Measurements from ENCODE around the gene LYPD6B.

The LYPD6B gene

DNA sequence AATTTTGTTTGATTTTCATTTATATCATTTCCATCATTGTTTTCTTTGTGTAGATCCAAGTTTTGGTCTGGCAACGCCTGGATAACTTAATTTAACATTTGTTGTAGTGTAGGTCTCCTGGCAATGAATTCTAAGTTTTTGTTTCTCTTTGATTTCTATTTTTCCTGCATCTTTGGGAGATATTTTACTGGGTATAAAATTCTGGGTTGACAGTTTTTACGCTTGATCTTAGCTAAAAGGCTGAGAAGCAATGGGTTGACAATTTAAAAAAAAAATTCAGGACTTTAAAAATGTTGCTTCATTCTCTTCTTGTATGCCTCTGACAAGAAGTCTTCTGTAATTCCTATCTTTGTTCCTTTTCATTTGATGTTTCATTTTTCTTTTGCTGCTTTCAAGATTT lies 8.6 kb downstream of the LYPD6B start:
- no peak for DNase-seq

DNA sequence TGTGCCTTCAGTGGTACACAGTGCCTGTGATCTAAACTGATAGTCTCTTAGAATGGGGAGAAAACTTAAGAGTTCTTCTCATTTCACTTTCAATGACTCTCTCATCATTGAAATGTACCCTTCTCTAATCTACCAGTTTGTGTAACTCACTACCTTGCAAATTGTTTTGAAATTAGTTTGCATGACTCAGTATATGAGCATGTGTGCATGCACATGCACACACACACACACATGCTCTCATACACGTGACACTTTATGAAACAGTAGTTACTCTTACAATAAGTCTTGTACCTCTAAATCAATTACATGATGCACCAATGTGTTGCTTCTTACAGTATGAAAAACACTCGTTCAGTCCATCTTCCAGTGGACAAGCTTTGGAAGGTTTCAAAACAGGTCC lies 10.6 kb downstream of the LYPD6B start:
- DNase-seq, result no peak

DNA sequence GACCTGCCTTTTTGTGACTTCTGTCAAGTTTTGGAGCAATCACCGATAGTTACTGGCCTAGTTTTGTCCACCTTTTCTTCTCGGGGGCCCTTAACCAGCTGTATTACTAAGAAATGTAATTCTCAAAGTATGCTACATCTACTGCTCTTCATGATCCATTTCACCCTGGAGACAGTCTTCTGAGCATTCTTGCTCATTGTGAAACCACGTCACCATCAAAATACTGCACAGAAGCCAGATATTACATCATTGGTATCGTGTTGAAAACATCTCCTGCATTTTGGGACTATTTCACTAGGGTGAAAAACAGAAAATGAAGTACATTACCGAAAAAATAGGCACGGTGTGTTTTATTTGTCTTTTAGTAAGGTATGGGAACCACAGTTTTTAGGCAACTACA lies 11.7 kb downstream of the LYPD6B start:
- no peak for DNase-seq

DNA sequence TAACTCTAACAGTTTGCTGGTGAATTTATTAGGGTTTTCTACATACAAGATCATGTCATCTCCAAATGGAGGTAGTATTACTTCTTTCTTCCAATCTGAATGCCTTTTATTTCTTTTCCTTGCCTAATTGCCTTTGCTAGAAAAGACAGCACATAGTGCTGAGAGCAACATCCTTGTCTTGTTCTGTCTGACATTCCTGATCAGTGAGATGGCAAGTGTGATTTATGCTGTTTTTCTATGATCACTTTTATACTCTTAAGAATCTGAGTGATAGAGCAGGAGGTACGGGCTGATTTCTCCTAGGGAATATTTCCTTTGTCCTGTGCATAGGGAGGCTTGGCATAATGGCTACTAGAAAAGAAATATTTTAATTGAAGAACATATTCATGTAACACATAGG lies 17.3 kb downstream of the LYPD6B start:
- DNase-seq, result no peak

DNA sequence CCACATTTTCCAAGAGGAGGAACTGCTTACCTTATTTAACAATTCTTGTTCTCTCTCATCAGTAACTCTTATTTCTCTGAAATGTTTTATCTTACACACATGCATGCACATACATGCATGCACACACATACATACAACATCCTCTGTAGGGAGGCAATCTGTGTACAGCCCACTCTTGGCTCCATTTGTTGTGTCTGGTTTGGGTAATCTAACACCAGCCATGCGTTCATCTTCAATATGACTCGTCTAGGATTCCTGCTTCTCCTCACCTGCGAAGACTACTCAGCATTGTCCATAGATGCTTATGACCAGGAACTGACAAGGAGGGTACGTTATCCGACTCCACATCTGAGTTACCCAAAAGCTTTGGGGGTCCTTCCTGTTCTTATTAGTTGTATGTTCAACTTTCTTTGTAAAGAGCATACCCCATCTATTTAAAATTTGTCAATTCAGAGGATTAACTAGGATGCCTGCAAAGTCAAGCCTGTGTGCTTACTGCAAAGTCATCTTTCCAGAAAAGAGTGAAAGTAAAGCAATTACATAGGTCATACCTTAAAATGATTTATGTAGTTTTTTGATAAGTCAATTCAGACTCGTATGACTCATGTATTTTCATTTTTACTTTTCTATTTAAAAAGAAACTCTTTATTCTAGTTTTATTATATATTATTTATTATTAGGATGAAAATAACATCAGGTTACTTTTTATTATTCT lies 18.2 kb downstream of the LYPD6B start:
- DNase-seq, result no peak

DNA sequence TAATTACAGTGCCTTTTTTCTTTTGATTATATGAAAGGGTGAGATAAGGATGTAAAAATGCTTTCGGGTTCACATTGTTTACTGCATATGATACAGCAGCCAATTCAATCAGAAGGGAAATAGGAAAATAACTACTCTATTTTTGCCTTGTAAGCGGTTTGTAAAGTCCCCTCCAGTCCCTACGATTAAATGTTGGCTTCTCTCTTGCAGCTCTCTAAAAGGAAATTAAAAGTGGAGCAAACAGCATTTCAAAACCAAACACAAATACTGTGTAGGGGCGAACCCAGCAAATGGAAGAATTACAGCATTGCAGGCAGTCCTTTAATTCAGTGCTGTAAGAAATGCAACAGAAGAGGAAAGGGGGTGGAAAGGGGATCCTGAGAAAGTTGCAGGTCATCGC lies 18.9 kb downstream of the LYPD6B start:
- no peak for DNase-seq

DNA sequence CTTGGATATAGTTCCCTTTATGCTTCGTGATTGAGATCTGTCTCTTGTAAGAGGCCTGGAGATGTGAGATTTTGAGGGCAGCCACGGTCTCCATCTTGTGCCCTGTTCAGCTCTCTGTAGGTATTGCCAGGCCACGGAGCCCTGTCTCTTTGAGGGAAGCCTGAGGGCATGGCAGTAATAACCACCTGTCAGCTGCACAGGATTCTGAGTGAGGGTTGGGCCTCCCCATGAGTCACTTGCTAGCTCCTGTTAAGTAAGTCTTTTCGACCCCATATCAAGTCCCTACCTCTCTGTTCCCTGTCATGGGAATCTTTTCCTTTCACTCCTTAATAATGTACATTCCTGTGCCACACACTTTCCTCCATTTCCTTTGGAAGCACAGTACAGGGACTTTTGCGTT lies 20.4 kb downstream of the LYPD6B start:
- DNase-seq, result no peak

DNA sequence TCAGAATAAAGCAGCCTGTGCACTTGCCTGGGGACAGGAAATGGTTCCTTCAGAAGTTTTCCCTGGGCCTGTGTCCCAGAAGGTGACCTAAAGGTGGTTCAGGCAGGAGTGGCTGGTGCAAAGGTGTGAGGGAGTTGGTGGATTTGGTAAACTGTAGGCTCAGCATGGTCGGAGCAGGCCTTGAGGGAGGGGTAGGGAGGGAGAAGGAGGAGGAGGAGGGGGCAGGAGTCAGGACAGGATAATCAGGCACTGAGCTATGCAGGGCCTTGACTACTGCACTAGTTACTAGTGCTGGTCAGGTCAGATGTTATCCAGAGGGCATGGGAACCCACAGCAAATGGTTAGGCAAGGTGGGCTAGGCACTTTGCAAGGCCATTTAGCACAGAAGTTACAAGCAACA lies 21.3 kb downstream of the LYPD6B start:
- no peak for DNase-seq

DNA sequence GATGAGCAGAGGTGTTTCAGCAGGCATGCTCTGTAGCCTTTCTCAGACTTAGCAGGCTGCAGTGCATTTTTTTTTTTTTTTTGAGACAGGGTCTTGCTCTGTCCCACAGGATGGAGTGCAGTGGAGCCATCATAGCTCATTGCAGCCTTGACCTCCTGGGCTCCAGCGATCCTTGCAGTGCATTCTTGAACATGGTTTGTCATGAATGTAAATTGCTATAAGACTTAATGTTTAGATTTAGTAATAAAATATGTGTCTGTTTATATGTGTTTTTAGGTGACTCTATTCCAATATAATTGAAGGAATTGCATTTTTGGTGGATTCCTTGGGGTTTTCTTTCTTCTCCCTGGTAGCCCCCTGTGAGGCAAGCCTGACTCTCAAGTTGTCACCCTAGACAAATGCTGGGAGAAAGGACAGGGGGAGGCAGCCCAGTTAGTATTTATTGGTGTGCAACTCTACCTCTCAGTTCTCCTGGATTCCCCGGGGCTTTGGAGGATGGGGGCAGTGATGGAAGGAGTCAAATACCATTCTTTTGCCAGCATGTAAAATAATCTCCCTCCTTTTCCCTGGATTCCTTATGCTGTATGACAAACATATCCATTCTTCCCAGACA lies 22.7 kb downstream of the LYPD6B start:
- no peak for DNase-seq

DNA sequence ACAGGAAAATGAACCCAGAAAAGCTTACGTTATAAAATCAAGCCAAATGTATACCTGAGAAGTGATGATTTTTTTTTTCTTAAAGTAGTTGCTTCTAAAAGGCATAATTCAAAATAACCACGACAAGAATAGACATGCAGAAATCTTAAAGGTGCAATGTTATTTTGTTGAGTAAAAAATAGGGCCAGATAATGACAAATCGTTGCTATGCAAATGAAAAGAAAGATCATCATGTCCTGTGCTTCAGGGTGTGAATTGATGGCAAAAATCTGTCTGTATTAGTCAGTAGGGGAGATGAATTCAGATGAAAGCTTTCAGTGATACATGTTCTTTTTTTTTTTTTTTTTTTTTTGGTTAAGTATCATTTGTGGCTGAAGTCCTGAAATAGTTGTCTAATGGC lies 24.0 kb downstream of the LYPD6B start:
- DNase-seq, result no peak

DNA sequence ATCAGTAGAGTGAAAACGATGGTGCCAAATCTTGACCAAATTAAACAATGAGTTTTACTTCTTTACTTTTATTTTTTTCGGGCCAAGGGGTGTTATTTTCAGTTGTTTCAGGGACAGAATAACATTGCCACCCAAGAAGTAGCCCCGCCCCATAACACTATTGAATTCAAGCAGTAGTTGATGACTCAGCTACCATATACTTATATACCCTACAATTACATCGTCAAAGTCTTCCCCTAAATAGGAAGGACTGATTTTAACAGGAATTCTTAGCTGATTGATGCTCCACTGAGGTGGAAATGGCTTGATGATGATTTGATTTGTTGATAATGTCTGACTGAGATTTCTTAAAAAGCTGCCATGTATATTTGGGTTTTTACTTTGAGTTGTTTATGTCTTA lies 24.7 kb downstream of the LYPD6B start:
- no peak for DNase-seq

DNA sequence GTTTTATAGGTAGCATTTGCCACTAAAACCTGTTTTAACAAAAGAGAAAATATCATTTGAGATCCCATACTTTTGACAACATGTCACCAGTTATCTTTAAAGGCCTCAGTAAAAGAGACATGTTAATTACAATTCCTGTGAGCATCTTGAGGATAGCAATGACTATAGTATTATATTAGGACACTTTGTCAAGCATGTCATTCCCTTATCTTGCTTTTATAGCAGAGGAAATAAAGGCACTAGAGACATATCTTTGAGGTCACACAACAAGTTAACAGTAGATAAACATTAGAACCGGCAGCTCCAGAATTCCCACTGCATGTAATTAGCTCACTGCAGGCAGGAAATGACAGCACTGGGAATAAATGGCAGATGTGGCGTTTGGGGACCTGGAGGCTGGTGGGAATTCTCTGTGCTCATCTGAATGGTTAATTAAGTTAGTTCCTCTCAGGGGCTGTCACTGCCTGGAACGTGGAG lies 25.9 kb downstream of the LYPD6B start:
- DNase-seq, result no peak

DNA sequence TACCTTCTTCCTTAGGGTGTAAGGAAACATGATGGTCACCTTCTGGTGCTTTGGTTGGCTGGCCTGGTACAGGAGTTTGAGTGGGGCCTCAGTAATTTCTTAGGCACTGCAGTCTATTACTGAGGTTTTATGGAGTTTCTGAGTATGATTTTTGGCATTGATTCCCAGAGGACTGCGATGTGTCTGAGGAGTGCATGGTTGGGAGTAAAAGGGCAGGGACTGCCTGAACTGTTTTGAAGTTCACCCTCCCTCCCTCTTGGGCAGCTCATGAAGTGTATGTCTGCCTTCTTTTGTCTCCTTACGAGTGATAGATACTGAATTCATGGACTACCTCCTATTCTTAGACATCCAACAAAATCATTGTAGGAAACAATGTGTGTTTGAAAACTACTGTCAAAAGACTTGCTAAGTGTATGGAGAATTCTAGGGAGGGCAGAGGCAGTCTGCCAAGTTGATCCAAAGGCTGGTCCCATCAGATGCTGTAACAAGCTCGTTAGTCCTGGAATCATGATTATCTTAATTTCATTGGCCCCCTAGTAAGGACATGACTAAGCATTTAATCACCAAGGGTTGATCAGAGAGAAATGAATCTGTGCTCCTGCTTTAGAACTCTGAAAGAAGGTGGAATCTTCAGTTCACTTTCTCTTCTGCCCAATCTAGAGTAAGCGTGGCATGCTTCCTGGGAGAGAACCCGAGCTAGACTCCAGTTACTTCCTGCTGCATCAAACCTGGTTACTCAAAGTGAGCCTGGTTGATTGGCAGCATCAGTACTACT lies 26.5 kb downstream of the LYPD6B start:
- no peak for DNase-seq

DNA sequence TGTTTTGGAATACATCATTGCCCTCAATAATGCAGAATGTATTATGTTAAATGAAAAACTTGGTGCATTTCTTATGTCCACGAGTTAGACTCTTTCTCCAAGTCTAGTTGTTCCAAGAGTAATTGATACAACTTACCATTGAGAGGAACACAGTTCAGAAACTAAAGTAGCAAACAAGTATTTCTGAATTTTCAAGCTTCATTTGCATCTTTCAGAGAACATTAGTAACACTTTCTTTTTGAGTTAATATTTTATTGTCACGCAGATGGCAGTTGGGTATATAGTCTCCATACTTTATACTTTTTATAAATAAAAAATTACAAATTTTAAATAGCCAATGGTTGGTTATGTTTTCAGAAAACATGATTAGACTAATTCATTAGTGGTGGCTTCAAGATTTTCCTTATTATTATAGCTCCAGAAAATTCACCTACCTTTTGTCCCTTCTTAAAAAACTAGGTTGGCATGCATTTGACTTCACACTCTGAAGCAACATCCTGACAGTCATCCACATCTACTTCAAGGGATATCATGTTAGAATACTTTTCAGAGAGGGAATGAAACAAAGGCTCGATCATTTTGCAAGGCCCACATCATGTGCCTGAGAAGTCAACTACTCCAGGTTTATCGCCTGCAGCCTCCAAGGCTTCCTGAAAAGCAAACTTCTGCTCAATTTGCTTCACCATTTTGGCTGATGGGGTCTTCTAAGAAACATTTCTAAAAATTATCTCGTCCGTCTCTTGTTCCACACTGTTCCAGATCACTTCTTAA lies 29.9 kb downstream of the LYPD6B start:
- no peak for DNase-seq

DNA sequence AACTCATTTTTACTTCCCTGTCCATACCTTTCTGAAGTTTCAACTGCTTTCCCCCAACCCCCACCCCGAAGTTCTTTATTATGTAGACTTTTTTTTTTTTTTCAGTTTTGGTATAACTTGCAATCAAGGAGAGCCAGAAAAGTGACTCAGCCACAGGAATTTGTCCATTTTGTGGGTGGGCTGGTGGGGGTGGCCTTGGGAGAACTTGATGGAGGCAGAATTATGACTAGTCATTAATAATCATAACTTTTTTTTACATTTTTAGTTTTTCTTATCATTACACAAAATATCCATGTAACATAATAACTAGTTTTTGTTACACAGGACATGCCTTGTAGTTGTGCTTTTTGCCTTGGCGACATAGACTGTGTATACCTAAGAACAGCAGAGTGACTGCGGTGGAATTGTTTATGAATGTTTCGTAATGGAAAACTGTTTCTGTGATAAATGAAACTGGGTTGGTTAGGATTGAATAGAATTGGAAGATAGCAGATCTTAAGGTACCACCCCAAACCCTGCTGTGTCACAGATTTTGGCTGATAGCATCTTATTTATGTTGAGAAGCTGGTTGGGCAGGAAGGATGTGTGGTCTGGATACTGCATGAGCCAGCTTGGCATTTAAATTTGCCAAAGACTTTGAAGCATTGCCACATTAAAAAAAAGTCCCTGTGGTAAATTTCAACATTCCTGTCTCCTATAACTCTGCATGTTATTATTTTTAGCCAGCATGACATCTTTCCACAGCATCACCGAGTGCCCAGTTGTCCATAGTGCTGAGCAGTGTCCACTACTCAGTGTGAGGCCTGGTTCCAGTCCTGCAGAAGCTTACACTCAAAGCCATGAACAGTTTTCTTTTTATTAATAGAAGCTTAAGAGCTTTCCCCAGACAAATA lies 30.7 kb downstream of the LYPD6B start:
- DNase-seq, result no peak

DNA sequence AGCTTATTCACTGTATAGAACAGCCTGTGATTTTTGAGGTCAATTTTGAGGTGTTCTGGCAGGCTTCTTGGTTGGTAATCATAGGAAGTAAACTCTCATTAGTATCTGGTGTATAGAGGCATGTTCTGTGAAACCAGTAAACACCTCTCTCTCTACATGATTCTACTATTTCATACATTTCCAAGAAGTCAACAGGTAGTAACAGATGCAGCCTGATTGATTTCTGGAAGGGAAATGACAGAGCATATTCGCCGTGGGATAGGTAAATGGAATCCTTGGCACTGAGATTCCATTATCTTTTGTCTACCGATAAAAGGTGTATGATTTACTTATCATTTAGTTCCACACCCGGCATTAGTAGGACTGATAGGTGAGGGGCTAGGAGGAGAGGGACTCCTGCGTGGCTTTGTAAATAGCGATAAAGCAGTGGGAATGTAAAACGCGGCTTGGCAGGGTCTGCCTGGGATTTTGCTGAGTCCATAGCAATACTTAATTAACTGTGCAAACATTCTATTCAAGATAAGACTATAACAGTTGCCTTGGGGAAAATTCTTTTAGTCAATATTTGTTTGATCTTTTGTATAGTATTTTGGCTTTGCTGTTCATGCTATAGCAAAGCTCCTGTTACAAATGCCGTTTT lies 32.3 kb downstream of the LYPD6B start:
- no peak for DNase-seq

DNA sequence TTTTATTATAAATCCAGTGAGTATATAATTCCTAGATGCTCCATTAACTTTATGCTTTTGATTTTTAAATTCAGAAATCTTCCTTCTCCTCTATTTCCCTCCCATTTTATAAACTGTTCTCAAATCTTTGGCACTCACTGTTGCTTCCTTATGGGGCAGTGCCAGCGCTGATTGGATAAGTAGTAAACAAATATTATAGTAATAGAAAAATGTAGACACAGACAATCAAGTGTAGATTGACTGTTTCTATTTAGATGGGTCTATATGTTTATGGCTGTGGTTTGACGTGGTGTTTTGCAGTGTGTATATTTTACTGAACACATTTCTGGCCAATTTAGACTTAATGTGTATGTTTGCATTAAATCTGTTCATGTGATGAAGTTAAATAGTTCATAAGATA lies 36.6 kb downstream of the LYPD6B start:
- no peak for DNase-seq

DNA sequence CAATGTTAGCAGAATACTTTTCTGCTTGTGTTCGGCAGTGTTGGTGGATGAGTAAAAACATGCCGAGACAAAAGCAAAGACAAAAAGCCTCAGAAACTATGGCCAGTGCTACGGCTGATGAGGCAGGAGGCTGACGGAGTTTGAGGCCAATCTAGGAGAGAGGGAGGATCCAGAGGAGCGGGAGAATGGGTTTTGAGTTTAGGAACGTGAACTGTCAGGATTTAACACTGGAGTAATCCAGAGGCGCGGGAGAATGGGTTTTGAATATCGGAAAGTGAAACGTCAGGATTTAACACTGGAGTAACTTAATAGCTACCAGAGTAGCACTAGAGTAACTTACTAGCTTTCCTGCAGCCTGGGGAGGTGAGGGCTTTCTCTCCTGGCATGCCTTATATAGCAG lies 37.4 kb downstream of the LYPD6B start:
- DNase-seq, result no peak

DNA sequence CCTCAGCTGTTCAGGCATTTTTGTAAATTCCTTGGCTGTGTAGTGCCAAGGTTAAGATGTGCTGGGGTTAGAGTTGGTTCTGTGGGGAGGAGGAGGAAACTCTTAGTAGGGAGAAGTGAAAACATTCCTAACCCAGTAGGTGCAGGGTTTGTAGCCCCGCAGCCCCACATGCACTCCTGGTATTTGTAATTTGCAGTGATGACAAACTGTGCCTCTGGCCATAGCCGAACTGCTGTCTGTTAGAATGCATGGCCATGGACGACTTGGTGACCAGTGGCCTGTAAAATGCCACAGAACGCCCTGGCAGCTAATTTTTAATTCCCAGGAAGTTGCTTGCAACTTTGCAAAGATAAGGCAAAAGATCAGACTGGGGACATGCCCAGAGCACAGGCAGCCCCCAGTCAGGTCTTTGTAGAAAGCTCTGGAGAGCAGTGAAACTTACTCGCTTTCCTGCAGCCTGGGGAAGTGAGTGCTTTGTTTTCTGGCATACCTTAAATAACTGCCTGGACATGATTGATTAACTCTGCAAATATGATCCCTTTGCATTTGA lies 38.4 kb downstream of the LYPD6B start:
- no peak for DNase-seq

DNA sequence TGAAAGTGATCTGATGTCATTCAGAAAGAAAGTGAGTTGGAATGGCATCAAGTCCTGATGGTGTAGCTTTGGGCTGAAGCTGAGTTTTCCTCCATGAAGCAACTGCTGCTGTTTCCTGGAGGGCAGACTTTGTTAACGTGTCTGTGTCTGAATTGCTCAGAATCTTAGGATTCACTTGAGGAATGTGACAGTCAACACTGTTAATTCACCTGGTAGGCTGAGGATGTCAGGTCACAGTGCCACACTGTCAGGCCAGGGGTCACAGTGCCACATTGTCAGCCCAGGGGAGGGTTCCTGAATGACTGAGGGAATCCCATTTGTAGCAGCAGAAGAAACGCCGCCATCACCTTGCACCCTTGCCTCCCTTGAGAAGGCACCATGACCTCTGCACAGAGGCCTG lies 39.4 kb downstream of the LYPD6B start:
- DNase-seq, result no peak

DNA sequence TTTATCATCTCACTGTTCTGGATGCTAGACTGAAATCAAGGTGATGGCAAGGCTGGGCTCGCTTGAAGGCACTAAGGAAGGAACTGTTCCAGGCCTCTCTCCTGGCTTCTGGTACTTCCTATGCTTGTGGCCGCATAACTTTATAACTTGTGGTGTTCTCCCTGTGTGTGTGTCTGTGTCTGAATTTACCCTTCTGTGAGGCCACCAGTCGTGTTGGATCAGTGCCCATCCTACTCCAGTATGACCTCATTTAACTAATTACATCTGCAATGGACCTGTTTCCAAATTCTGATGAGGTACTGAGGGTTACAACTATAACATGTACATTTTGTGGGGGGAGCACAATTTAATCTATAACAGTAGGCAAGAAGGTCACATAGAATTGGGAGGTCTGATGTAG lies 41.6 kb downstream of the LYPD6B start:
- no peak for DNase-seq

DNA sequence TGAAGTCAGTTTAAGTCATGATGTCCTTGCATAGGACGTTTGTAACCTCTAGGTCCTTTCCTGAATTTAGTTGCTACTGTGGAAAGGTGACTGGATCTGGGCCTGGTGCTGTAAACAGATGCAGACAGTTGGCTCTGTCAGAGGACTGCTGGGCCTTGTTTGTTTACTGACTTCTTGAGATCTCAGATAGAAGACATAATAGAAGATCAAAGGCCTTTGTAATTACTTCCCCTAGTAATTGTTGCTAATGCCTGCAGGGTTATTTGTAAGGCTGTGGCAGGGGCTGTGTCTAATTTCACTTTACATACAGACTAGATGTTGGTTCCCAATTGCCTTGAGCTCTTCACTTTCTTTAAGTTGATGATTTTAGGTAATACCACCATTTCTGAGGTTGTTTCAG lies 42.5 kb downstream of the LYPD6B start:
- DNase-seq, result no peak

Measured in activated CD8-positive, alpha-beta memory T cell treated with anti-CD3 and anti-CD28 coated beads for 24 hours (primary cell).